ENCODE data around the gene C1R.

The C1R gene

DNA sequence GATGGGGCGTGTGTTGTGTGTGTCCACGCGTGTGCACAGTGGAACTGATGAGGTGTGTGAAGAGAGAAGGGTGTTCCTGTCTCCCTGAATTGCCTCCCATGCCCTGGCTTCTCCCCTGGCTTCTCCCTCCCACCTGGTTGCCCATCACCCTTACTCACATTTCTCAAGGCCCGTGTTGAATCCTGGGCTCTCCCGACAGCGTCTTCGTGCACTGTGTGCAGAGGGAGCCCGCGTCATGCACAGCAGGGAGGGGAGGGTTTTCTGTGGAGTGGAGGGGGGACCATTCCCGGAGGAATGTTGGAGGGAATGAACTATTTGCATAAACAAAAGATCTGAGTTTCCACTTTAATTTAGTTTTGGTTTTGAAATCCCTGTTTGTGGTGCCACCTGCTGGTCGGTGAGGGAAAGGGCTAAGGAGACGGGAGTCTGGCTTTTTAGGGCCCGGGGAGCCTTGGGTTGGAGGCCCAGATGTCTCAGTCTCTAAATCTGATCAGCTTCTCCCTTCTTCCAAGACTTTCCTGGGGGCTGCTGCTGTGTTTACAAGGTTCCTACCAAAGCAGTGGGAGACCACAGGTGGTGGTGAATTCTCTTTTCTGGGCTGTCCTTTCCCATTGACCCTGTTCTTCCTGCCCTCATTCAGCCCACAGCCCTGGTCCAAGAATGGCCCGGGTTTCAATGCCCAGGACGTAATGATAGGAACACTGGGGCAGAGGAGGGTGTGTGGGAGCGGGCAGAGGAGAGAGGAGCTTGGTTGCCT, at the start of gene C1R:
C1R (minus strand) TSS at position 217 of the 757 bp plus-strand sequence; CDS start at position 160, 57 bp downstream.
- no peak within 1 kb of the TSS for H3K27ac ChIP-seq (ENCODE audit: poor library complexity, severe bottlenecking)
- ATAC-seq (ENCODE audit: low read depth), result peak; percentile 43

DNA sequence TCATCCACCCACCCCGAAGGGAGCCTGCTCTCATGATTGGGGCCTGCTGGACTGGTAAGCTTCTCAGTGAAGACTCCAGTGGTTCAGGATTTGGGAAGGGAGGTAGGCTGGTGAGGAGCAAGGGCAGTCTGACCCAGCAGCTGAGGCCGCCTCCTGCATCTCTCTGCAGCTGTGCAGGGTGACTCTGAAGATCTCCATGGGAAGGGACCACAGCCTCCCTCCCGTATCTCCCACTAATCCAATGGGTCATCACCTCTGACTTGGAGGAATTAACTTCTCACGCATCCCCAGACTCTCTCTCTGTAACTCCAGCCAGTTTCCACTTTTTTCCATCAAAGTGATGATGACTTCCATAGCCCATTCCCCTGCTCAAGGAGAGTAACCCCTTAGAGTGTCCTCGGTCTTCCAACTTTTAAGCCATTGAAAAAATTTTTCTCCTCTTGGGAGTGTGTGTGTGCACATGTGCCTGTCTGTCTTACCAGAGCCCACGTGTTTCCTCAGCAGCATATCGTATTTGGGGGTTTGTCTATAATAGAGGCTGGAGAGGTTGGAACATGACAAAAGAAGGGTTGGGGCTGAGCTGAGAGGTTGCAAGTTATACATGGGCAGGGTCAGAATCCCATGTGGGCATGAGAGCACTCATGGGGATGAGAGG, 49.2 kb upstream of the C1R start:
- TF ChIP-seq, protein P1, sequence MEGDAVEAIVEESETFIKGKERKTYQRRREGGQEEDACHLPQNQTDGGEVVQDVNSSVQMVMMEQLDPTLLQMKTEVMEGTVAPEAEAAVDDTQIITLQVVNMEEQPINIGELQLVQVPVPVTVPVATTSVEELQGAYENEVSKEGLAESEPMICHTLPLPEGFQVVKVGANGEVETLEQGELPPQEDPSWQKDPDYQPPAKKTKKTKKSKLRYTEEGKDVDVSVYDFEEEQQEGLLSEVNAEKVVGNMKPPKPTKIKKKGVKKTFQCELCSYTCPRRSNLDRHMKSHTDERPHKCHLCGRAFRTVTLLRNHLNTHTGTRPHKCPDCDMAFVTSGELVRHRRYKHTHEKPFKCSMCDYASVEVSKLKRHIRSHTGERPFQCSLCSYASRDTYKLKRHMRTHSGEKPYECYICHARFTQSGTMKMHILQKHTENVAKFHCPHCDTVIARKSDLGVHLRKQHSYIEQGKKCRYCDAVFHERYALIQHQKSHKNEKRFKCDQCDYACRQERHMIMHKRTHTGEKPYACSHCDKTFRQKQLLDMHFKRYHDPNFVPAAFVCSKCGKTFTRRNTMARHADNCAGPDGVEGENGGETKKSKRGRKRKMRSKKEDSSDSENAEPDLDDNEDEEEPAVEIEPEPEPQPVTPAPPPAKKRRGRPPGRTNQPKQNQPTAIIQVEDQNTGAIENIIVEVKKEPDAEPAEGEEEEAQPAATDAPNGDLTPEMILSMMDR (IDR thresholded peaks at IDR 0.05; ENCODE audit: poor library complexity, severe bottlenecking), result no peak
- Histone ChIP-seq H3K27ac (ENCODE audit: poor library complexity, severe bottlenecking) (no peak overlapping the region), H3K36me3 (ENCODE audit: low read depth) (no peaks in the 10 kb centered on the region), H3K4me3 (ENCODE audit: severe bottlenecking) (no peak overlapping the region), H3K27me3 (ENCODE audit: insufficient read depth, poor library complexity, severe bottlenecking) (no peaks in the 10 kb centered on the region), H3K9me3 (ENCODE audit: severe bottlenecking) (no peaks in the 10 kb centered on the region), H3K4me1 (ENCODE audit: insufficient read depth, poor library complexity, severe bottlenecking) (no peaks in the 10 kb centered on the region)
- DNase-seq (ENCODE audit: low spot score) (no peak), ATAC-seq (ENCODE audit: low read depth) (no peak)

More for the DNA sequence above, at the start of gene C1R:
- Histone ChIP-seq H3K9me3 (ENCODE audit: severe bottlenecking) (no peaks in the 10 kb centered on the region), H3K4me1 (ENCODE audit: insufficient read depth, poor library complexity, severe bottlenecking) (no peaks in the 10 kb centered on the region), H3K4me3 (ENCODE audit: severe bottlenecking) (peak within 1 kb of the TSS; percentile 18), H3K27me3 (ENCODE audit: insufficient read depth, poor library complexity, severe bottlenecking) (no peaks in the 10 kb centered on the region), H3K36me3 (ENCODE audit: low read depth) (peaks cover 4% of the 10 kb centered on the region; the same call in 1 of the 2 replicates)
- DNase-seq (ENCODE audit: low spot score), result no peak
- TF ChIP-seq, protein P1 (IDR thresholded peaks at IDR 0.05; ENCODE audit: poor library complexity, severe bottlenecking), result peak; percentile 57

DNA sequence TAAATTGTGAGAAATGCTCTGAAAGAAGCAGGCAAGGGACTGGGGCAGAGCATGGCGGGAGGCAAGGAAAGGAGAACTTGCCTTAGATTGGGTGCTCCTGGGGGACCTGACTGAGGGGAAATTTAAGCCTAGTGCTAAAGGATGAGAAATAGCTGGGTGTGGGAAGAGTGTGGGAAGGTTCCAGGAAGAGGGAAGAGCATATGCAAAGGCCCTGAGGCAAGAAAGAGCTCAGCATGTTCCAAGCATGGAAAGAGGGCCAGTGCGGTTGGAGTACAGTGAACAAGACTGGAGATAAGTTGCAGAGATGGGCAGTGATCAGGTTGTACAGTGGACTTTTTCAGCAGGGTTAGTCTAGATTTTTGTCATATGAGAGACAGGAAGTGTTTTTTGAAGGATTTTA, 47.0 kb upstream of the C1R start:
- TF ChIP-seq, protein P1 (IDR thresholded peaks at IDR 0.05; ENCODE audit: poor library complexity, severe bottlenecking), result no peak
- no peak for DNase-seq (ENCODE audit: low spot score)
- H3K36me3 ChIP-seq (ENCODE audit: low read depth), result no peaks in the 10 kb centered on the region

DNA sequence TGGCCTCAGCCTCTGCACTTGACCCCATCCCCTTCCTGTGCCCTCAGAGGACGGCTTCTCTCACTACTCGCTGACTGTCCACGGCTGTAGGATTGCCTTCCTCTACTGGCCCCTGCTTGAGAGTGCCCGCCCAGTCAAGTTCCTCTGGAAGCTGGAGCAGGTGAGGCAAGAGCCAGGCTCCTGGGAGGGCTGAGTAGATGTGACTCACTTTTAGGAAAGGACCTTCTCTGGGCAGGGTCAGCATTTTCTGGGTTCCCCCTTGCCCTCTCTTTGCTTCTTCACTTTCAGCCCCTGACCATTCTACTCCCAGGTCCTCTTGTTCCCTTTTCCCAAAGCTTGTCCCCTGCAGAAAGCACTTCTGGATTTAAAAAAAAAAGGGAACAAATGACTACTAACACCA, 45.7 kb upstream of the C1R start:
- H3K4me1 ChIP-seq (ENCODE audit: insufficient read depth, poor library complexity, severe bottlenecking), result no peaks in the 10 kb centered on the region
- no peaks in the 10 kb centered on the region for H3K27me3 ChIP-seq (ENCODE audit: insufficient read depth, poor library complexity, severe bottlenecking)
- H3K9me3 ChIP-seq (ENCODE audit: severe bottlenecking), result no peaks in the 10 kb centered on the region
- H3K4me3 ChIP-seq (ENCODE audit: severe bottlenecking), result no peak overlapping the region
- TF ChIP-seq, protein P1 (IDR thresholded peaks at IDR 0.05; ENCODE audit: poor library complexity, severe bottlenecking), result no peak
- H3K36me3 ChIP-seq (ENCODE audit: low read depth), result no peaks in the 10 kb centered on the region
- DNase-seq (ENCODE audit: low spot score) (no peak), ATAC-seq (ENCODE audit: low read depth) (no peak)
- H3K27ac ChIP-seq (ENCODE audit: poor library complexity, severe bottlenecking), result no peak overlapping the region

More for the DNA sequence above, 47.0 kb upstream of the C1R start:
- H3K9me3 ChIP-seq (ENCODE audit: severe bottlenecking), result no peaks in the 10 kb centered on the region
- H3K4me1 ChIP-seq (ENCODE audit: insufficient read depth, poor library complexity, severe bottlenecking), result no peaks in the 10 kb centered on the region
- H3K27ac ChIP-seq (ENCODE audit: poor library complexity, severe bottlenecking), result no peak overlapping the region
- H3K27me3 ChIP-seq (ENCODE audit: insufficient read depth, poor library complexity, severe bottlenecking), result no peaks in the 10 kb centered on the region
- H3K4me3 ChIP-seq (ENCODE audit: severe bottlenecking), result no peak overlapping the region
- no peak for ATAC-seq (ENCODE audit: low read depth)

Measured in RWPE2 (cell line).